ENCODE results near the gene NCBP2L.
"Not testable (repeated sequence)": the region's sequence is repeated elsewhere in the genome, so short reads cannot be mapped to it uniquely, and the experiment has no call there.

The NCBP2L gene

GRCh38 chrX:107810053-107810452 lies 32.5 kb downstream of the NCBP2L start:
- not testable (repeated sequence) for DNase-seq (ENCODE audit: low read depth)

GRCh38 chrX:107818900-107819521 lies 41.5 kb downstream of the NCBP2L start:
- no peak for DNase-seq (ENCODE audit: low read depth)

GRCh38 chrX:107823042-107823441 lies 45.5 kb downstream of the NCBP2L start:
- no peak for DNase-seq (ENCODE audit: low read depth)

- peak; percentile 84 for DNase-seq (ENCODE audit: low read depth)
Measured at GRCh38 chrX:107823456-107823855, 45.9 kb downstream of the NCBP2L start.

GRCh38 chrX:107825698-107826237 lies 48.2 kb downstream of the NCBP2L start, which contains the start of gene MID2:
TSS of gene MID2 (plus strand) at chrX:107825866. CDS start at chrX:107826427, 561 bp downstream.
- DNase-seq (ENCODE audit: low read depth) = peak; percentile 49

- DNase-seq (ENCODE audit: low read depth) = peak; percentile 66
Measured at GRCh38 chrX:107826238-107827029, 48.9 kb downstream of the NCBP2L start.

- peak; percentile 7 for DNase-seq (ENCODE audit: low read depth)
Measured at GRCh38 chrX:107827030-107827831, 49.7 kb downstream of the NCBP2L start.

- DNase-seq (ENCODE audit: low read depth) = no peak
Measured at GRCh38 chrX:107827852-107828251, 50.3 kb downstream of the NCBP2L start.

GRCh38 chrX:107829878-107830277 lies 52.3 kb downstream of the NCBP2L start:
- DNase-seq (ENCODE audit: low read depth) = no peak

GRCh38 chrX:107831071-107831730 lies 53.7 kb downstream of the NCBP2L start:
- DNase-seq (ENCODE audit: low read depth) = no peak

GRCh38 chrX:107834275-107835201 lies 57.0 kb downstream of the NCBP2L start:
- DNase-seq (ENCODE audit: low read depth) = peak; percentile 5

- DNase-seq (ENCODE audit: low read depth) = no peak
Measured at GRCh38 chrX:107836958-107837357, 59.4 kb downstream of the NCBP2L start.

GRCh38 chrX:107840971-107841370 lies 63.4 kb downstream of the NCBP2L start:
- DNase-seq (ENCODE audit: low read depth) = no peak

GRCh38 chrX:107842715-107843400 lies 65.3 kb downstream of the NCBP2L start:
- DNase-seq (ENCODE audit: low read depth) = no peak
